Stomach (tissue), 9 donors: ENCODE results near the gene CEP112. TPM values are rescaled to one million over a fixed set of nuclear protein-coding genes. Genes with fewer than 3 reads are reported as not detected.
A peak's percentile ranks its signal among the peaks of the same experiment; 100 is the strongest.

ENCODE experiments used
- DNase-seq, 2 donors: peaks; one replicate each; pipeline versions ENCODE4 v3.0.0 to v3.0.0-alpha.2; 2013 to 2019
- H3K27ac ChIP-seq, 5 donors: fragments of 200-600 bp in 4 of 5; sonication (generic) in 4 of 5; one replicate each; pipeline ENCODE4 v1.5.1; 2013 to 2019; ENCODE audit warnings: mild to moderate bottlenecking in 1 of 5, moderate library complexity in 1 of 5
- H3K27me3 ChIP-seq, 3 donors: fragments of 200-600 bp; sonication (generic); one replicate each; pipeline ENCODE4 v1.5.1; 2017 to 2019; ENCODE audit warnings: mixed run types in 1 of 3
- H3K36me3 ChIP-seq, 4 donors: fragments of 200-600 bp; sonication (generic); 1 replicate in 3 of 4; 2 replicates in 1 of 4; pipeline ENCODE4 v1.5.1; 2016 to 2019
- H3K4me1 ChIP-seq, 4 donors: fragments of 200-600 bp; sonication (generic); one replicate each; pipeline ENCODE4 v1.5.1; 2016 to 2019
- H3K4me3 ChIP-seq, 4 donors: fragments of 200-600 bp; sonication (generic) in 3 of 4; one replicate each; pipeline ENCODE4 v1.5.1; 2016 to 2019; ENCODE audit warnings: mild to moderate bottlenecking in 1 of 4
- H3K9me3 ChIP-seq, 4 donors: fragments of 200-600 bp; sonication (generic); one replicate each; pipeline ENCODE4 v1.5.1; 2016 to 2019
- EP300 ChIP-seq: sonication (generic); formaldehyde crosslinking; IDR thresholded peaks from one replicate; pipeline ENCODE4 v1.6.1; 2017; ENCODE audit warnings: antibody characterized with exemption
- POLR2A ChIP-seq, 4 donors: fragments of 450-650 bp; IDR thresholded peaks; one replicate each; pipeline ENCODE4 v1.6.1; 2016; ENCODE audit warnings: antibody characterized with exemption in 4 of 4, control low read depth in 2 of 4, mild to moderate bottlenecking in 1 of 4, moderate library complexity in 1 of 4
- POLR2AphosphoS5 ChIP-seq, 3 donors: sonication (generic); formaldehyde crosslinking; IDR thresholded peaks; one replicate each; pipeline ENCODE4 v1.6.1; 2016; ENCODE audit warnings: antibody characterized with exemption in 3 of 3
- WGBS, 5 donors: extraction: QIAGEN DNeasy Blood & Tissue Kit in 3 of 5; methylation state at CpG; one replicate each; pipeline versions ENCODE4 v1.1.5 to v1.1.7; 2013 to 2018; 5-methylcytosine and 5-hydroxymethylcytosine counted together
- intact Hi-C: fragments of 100-400 bp; cut with DNase I; formaldehyde crosslinking; loops from one replicate; pipeline ENCODE4 v1.15.1; 2023; ENCODE audit warnings: low total_unique reads
- polyA plus RNA-seq, 3 donors: library from polyadenylated mRNA; stranded (reverse); fragments of 200-250 nt; gene quantifications; one replicate each; pipeline ENCODE4 v1.2.3, GENCODE V29; 2013
- total RNA-seq, 5 donors: library from RNA; depleted of rRNA; stranded (reverse); fragments of >200 nt; gene quantifications; one replicate each; pipeline versions ENCODE4 v1.1.0 to v1.2.3, GENCODE V29; 2014 to 2016
- TF ChIP-seq, protein P1 (sequence below), 7 experiments: fragments of 450-650 bp in 4 of 7; fragments of 200-600 bp in 3 of 7; sonication (generic) in 3 of 7; IDR thresholded peaks; one replicate each; pipeline ENCODE4 v1.5.1; 2016 to 2019; ENCODE audit warnings: antibody characterized with exemption in 7 of 7, control low read depth in 2 of 7, mild to moderate bottlenecking in 1 of 7
- donor health status: healthy with polysubstance abuse.
- donor health status: Bipolar disorder and iron deficiency.
- donor health status: healthy.

The CEP112 gene
- total and polyA plus RNA-seq, 8 donors: 3.5 to 108 (median 13.3) TPM

DNA sequence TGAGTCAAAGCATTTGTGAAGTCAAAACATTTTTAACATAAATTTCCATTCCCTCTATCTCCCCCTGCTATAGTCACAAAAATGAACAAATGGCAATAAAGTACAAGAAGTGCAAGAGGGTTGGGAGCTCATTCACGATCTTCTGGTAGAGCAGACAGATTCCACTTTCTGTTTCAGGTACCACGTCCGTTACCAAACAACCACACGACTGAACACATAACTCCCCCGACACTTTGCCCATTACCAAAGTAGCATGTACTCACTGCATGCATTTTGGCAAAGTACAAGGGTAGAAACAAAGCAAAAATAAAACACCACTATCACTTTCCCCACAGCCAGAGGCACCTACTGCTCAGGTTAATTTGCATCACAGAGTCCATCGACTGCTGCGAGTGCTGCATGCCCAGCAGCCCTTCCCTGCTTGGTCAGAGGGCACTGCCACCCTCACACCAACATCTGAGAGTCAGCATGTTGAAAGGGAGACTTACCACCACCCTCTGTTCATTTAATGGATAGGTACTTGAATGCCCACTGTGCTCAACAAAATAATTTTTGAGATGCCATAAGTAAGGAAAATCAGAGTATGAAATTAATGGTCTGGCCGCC lies 480.2 kb downstream of the CEP112 start:
- Histone ChIP-seq H3K27ac (peak overlapping the region in 1 of 5 donors; percentile 48), H3K9me3 (no peaks in the 10 kb centered on the region), H3K4me1 (peaks cover 0 to 5% (median 0%) of the 10 kb centered on the region in 4 donors), H3K27me3 (no peaks in the 10 kb centered on the region), H3K36me3 (no peaks in the 10 kb centered on the region), H3K4me3 (peak overlapping the region in 1 of 4 donors; percentile 7)
- TF ChIP-seq POLR2A (IDR thresholded peaks at IDR 0.05): no peak
- no peak for TF ChIP-seq POLR2AphosphoS5 (IDR thresholded peaks at IDR 0.05)
- TF ChIP-seq EP300: no peak
- 74 to 87% (median 77%) methylated on average over 8 of the region's 8 CpGs for WGBS, 5 donors
- no peak for DNase-seq
- intact Hi-C loops: no loop called here

DNA sequence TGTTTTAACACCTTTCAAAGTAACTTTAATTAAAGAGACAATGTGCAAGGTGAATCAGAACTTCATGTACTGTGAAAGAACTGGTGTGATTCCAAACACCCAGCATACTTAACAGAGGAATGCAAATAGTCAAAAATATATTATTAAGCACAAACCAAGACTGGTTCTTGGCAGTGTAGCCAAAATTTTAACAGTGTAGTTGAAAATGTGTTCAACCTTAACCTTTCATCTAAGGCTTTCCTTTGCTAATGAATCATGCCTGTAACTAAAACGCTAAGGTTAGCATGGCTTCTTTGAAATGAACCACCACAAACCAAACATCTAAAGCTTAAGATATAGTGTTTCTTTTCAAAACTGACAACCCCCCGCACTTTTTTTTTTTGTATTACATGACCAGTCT lies 484.2 kb downstream of the CEP112 start:
- H3K27me3 ChIP-seq: no peaks in the 10 kb centered on the region
- WGBS, 5 donors: 28 to 64% (median 57%) methylated on average over 2 of the region's 2 CpGs

DNA sequence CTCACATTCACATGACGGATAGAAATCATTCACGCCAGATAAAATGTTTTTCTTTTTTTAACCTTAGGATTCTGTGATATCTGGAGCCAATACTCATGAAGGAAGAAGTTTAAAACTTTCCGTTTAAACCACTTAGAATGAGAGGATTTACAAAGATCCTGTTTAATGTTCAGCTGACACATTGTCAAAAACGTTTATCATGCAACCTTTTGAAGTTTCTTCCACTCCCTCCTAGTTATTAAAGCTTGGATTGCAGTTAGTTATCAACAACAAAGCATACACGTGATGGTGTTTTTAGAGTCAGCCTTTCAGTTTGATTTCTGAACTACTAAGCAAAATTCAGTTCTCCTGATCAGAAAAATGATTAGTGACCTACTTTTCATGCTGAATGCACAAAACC lies 487.2 kb downstream of the CEP112 start:
- DNase-seq: peak in 1 of 2 donors; percentile 27
- H3K36me3 ChIP-seq: no peaks in the 10 kb centered on the region
- 55 to 71% (median 58%) methylated on average over 5 of the region's 5 CpGs for WGBS, 5 donors
- H3K9me3 ChIP-seq: no peaks in the 10 kb centered on the region
- H3K27me3 ChIP-seq: no peaks in the 10 kb centered on the region
- intact Hi-C loops: no loop called here
- H3K27ac ChIP-seq: no peak overlapping the region
- TF ChIP-seq, protein P1, sequence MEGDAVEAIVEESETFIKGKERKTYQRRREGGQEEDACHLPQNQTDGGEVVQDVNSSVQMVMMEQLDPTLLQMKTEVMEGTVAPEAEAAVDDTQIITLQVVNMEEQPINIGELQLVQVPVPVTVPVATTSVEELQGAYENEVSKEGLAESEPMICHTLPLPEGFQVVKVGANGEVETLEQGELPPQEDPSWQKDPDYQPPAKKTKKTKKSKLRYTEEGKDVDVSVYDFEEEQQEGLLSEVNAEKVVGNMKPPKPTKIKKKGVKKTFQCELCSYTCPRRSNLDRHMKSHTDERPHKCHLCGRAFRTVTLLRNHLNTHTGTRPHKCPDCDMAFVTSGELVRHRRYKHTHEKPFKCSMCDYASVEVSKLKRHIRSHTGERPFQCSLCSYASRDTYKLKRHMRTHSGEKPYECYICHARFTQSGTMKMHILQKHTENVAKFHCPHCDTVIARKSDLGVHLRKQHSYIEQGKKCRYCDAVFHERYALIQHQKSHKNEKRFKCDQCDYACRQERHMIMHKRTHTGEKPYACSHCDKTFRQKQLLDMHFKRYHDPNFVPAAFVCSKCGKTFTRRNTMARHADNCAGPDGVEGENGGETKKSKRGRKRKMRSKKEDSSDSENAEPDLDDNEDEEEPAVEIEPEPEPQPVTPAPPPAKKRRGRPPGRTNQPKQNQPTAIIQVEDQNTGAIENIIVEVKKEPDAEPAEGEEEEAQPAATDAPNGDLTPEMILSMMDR (IDR thresholded peaks at IDR 0.05): no peak
- TF ChIP-seq EP300: no peak
- no peak for TF ChIP-seq POLR2A (IDR thresholded peaks at IDR 0.05)
- no peak for TF ChIP-seq POLR2AphosphoS5 (IDR thresholded peaks at IDR 0.05)
- H3K4me3 ChIP-seq: no peak overlapping the region
- no peaks in the 10 kb centered on the region for H3K4me1 ChIP-seq

More for the DNA sequence above, 484.2 kb downstream of the CEP112 start:
- peaks cover 0 to 3% (median 0%) of the 10 kb centered on the region in 4 donors for H3K4me1 ChIP-seq
- H3K27ac ChIP-seq: no peak overlapping the region
- no peaks in the 10 kb centered on the region for H3K9me3 ChIP-seq
- no peak overlapping the region for H3K4me3 ChIP-seq
- TF ChIP-seq, protein P1 (IDR thresholded peaks at IDR 0.05): no peak
- TF ChIP-seq POLR2AphosphoS5 (IDR thresholded peaks at IDR 0.05) (no peak), POLR2A (IDR thresholded peaks at IDR 0.05) (no peak), EP300 (no peak)
- intact Hi-C loops: no loop called here
- H3K36me3 ChIP-seq: no peaks in the 10 kb centered on the region
- peak in 1 of 2 donors; percentile 15 for DNase-seq

DNA sequence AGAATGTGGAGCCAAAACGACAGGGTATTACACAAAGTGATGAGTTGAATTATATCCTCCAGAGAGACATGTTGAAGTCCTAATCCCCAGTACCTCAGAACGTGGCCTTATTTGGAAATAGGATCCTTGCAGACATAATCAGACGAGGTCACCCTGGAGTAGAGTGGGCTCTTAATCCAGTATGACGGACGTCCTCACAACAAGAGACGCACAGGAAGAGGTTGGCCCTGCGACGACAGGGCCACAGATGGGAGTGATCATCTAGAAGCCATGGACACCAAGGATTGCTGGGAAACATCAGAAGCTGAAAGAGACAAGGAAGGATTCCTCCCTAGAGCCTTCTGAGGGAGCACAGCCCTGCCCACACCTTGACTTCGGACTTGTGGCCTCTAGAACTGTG lies 488.0 kb downstream of the CEP112 start:
- Histone ChIP-seq H3K27ac (no peak overlapping the region), H3K27me3 (no peaks in the 10 kb centered on the region), H3K9me3 (no peaks in the 10 kb centered on the region), H3K4me3 (no peak overlapping the region), H3K4me1 (no peaks in the 10 kb centered on the region), H3K36me3 (no peaks in the 10 kb centered on the region)
- TF ChIP-seq, protein P1 (IDR thresholded peaks at IDR 0.05): no peak
- TF ChIP-seq EP300: no peak
- no peak for TF ChIP-seq POLR2A (IDR thresholded peaks at IDR 0.05)
- TF ChIP-seq POLR2AphosphoS5 (IDR thresholded peaks at IDR 0.05): no peak
- no peak for DNase-seq
- intact Hi-C loops: no loop called here
- 80 to 89% (median 87%) methylated on average over 9 of the region's 9 CpGs for WGBS, 5 donors

DNA sequence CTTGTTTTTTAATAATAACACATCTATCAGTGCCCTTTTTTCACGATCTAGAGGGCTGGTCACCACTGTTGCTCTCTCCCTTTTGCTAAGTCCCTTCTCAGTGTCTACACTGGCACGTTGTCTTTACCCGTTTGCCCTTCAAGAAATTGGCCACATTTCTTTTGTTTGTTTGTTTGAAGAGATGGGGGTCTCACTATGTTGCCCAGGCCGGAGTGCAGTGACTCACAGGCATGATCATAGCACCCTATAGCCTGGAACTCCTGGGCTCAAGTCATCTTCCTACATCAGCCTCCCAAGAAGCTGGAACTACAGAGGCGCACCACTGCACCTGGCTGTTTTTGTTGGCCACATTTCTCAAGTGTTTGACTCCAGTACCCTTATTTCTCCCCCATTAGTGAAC lies 492.5 kb downstream of the CEP112 start:
- intact Hi-C loops: no loop called here
- Histone ChIP-seq H3K4me3 (no peak overlapping the region), H3K9me3 (no peaks in the 10 kb centered on the region), H3K27me3 (no peaks in the 10 kb centered on the region), H3K4me1 (peaks cover 0 to 3% (median 0%) of the 10 kb centered on the region in 4 donors), H3K36me3 (no peaks in the 10 kb centered on the region), H3K27ac (no peak overlapping the region)
- TF ChIP-seq POLR2A (IDR thresholded peaks at IDR 0.05): no peak
- 76 to 90% (median 80%) methylated on average over 5 of the region's 5 CpGs for WGBS, 5 donors
- DNase-seq: no peak
